HG03139 (cell line): ENCODE results near the gene POLD2.

Experiments used
- ATAC-seq: cut with Tn5 transposase; IDR thresholded peaks from one replicate; pipeline ENCODE4 v1.9.1; 2021; ENCODE audit not compliant: unreplicated experiment

Gene POLD2

GRCh38 chr7:44083796-44084195 is 39.6 kb downstream of the POLD2 start:
- ATAC-seq: no peak

DNA sequence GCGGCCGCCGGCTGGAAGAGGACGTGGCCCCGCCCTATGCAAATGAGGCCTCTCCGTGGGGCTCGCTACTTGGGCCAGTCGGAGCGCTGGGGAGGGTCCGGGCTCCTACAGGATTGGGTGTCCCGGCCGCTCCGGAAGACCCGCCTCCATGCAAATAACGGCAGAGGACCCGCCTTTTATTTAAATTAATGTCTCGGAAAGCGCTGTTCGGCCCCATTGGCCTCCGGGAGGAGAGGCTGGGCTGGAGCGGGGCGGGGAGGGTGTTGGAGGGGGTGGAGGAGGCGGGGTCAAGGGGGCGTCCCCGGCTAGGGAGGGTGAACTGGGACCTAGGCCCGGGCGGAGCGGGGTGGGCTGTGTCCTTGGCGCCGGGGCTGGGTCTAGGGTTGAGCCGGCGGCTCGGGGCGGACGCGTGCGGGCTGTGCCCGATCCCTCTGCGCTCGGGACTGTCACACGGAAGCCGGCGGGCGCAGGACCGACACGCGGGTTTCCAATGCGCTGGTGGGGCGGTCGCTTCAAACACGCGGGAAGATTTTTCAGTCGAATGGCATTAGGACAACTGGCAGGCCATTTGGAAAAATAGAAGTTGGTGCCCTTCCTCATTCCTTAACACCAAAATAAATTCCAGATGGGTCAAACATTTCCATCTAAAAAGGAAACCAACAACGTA is 40.7 kb downstream of the POLD2 start:
- ATAC-seq: peak; percentile 87

GRCh38 chr7:44081266-44081748 is 42.0 kb downstream of the POLD2 start:
- ATAC-seq: no peak

DNA sequence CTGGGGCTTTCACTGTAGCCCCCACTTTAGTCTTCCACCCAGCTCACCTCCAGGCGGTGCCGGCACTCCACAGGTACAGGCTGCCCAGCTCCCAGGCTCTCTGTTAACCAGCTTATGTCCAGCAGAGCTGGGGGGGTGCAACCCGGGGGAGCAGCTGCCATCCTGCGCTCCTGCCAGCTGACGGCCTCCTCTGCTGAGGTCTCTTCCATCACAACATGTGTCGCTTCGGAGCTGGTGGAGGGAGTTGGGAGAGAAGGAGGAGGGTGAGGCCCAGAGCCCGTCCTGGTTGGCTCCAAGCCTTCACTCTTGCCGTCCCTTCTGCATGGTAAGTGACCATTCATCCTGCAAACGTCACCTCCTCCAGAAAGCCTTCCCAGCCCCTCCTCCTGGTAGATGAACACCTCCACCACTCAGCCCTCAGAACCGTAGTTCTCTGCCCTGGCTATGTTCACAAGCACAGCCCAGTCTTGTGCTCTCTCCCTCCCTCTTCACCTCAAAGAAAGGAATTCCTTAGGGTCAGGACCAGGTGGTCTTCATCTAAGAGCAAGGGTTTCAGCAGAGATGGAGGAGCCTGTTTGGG is 42.6 kb downstream of the POLD2 start:
- ATAC-seq: no peak

GRCh38 chr7:44080118-44080517 is 43.2 kb downstream of the POLD2 start:
- ATAC-seq: no peak

DNA sequence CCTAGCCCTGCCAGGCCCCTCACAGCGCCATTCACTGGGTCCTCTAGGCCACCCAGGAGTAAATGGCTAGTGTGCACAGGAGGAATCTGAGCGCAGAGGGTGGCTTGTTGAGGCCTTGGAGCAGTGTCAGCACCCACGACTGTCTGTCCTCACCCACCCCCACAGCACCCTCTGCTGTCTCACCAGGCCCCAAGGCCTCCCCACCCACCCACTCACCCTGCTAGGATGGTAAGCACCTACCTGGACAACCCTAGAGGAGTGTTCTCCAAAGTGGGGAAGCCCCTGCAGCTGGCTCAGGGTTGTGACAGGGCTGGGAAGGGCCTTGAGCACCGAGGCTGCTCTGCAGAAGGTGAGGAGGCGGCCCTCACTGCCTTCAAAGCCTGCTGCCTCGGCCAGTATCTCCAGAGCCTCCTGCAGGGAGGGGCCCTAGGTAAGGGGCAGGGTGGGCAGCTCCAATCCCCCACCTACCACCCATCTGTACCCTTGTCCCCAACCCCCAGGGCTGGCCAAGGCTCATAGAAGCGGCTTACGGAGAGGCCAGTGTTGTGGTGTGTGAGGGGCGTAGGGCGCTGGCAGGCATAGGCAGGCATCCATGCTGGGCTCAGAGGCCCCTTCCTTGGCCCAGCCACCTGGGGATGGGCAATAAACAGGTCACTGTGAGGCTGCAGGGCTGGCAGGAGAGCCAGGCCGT is 43.9 kb downstream of the POLD2 start:
- no peak for ATAC-seq

- ATAC-seq: no peak
Observed at GRCh38 chr7:44078521-44078920, 44.8 kb downstream of the POLD2 start.

DNA sequence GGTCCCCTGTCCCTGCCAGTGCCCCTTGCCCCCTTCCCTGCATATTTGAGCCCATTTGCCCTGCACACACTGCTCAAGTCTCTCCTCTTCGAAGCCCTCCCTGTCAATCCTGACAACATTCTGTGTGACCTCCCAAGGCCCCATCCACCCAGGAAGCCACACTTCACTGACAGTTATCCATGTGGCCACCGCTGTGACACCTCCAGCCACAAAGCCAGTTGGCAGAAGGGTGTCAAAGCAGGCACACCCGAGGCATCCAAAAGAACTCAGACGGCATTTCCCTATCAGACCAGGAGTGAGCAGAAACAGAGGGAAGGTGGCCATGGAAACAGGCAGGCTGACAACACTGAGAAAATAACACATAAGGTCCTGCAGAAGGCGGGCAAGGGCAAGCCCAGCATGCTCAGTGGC is 45.7 kb downstream of the POLD2 start:
- no peak for ATAC-seq

- ATAC-seq: no peak
Observed at GRCh38 chr7:44077061-44077460, 46.3 kb downstream of the POLD2 start.

DNA sequence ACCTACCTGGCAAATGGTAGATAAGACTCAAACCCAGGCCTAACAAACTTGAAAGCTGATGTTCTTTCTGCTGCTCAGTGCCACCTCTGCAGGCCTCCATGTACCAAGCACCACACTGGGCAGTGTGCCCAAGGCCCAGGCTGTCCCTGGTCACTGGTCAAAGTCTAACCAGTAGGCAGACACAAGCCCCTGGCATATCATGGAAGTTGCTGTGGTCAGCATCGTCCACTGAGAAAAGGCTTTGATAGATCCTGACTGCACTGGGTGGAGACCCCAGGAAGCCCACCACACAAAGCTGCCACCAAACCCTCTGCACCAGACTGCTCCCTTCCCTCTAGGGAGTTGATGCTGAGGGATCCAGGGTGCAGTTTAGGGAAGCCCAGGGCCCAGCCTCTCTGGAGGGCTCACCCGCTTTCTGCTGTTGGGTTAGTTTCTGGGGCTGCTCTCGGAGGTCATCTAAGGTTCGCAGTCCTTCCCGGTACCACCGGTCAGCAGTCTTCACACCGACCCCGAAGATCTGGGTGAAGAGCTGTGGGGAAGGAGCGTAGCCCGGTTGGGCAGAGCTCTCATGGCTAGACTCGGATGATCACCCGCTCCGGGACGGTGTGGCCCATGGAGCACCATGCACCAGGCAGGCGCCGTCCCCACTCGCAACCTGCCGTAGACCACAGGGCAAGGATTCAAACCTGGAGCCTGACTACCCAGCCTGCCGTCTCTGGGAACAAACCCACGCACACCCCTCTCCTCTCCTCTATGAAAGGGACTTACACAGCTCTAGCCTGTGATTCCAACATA is 47.0 kb downstream of the POLD2 start:
- no peak for ATAC-seq

GRCh38 chr7:44075296-44076075 is 47.9 kb downstream of the POLD2 start:
- no peak for ATAC-seq

DNA sequence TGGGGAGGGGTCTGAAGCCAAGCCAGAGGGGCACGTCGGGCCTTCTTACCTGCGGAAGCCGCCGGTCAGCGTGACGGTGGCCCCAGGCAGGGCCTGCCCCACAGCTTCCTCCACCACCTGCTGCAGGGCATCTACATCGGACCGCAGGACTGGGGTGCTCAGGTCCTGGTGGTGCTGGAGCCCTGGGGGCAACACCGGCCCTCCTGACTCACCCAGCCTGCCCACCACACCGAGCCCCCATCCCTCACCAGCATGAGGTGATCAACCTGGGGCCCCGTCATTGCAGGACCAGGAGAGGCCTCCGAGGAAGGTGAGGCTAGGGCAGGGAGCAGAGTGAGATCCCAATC is 49.0 kb downstream of the POLD2 start:
- ATAC-seq: no peak

DNA sequence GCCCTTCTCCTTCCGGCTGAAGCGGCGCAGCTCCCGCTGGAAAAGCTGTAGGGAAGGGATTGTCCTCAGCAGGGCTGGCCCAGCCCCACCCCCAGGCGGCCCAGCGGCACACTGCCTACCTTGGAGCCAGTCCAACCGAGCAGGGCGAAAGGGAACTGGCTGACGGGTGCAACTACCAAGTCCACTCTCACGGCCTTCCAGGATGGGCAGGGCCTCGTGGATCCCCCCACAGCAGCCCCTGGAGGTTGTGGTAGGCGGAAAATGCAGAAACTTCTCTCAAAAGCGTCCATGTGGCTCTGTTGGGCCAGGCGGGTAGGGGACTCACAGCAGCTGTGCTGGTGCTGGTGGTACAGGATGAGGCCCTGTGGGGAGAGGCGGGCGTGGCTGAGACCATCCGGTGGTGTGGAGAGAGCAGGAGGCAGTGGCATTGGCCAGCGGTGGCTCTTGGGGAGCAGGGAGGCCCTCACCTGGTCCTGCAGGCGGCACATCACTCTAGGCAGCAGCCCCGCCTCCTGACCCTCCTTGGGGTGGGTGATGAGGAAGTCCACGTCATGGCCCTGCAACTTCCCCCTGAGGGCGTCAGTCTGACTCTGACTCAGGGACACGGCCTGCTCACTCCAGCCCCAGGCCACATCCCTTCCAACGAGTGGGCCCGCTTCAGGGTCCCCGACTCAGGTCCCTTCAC is 49.5 kb downstream of the POLD2 start:
- peak; percentile 54 for ATAC-seq

- ATAC-seq: no peak
Observed at GRCh38 chr7:44072364-44073231, 50.8 kb downstream of the POLD2 start.

GRCh38 chr7:44071726-44072363 is 51.5 kb downstream of the POLD2 start:
- no peak for ATAC-seq

DNA sequence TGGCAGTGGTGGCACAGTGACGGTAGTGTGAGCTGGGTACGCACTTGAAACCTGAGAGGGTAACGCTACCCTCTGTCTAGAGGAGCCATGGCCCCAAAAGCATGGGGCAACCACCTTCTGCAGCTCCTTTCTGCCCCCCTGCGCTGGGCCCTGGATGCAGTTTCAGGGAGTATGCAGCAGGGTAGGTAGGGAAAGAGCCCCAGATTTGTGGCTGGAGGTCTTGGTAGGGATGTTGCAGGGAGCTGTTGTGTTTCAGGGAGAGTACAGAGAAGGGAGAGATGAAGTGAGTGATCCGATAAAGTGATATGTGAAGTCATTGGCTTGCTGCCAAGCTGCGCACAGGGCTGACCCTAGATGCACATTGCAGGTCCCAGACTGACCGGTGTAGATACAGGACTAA is 55.3 kb downstream of the POLD2 start:
- no peak for ATAC-seq

GRCh38 chr7:44067064-44067951 is 56.0 kb downstream of the POLD2 start:
- ATAC-seq: no peak
